ENCODE results near the gene ZFAND3.
"Not testable (repeated sequence)": the region's sequence is repeated elsewhere in the genome, so short reads cannot be mapped to it uniquely, and the experiment has no call there.

The ZFAND3 gene

GRCh38 chr6:37936906-37937305 is 117.4 kb downstream of the ZFAND3 start:
- DNase-seq (ENCODE audit: low read depth in 2 of 2): no peak

GRCh38 chr6:37938909-37939308 is 119.4 kb downstream of the ZFAND3 start:
- DNase-seq (ENCODE audit: low read depth in 2 of 2): no peak

- DNase-seq (ENCODE audit: low read depth in 2 of 2): no peak
Observed at GRCh38 chr6:37940074-37940847, 120.7 kb downstream of the ZFAND3 start.

- DNase-seq (ENCODE audit: low read depth in 2 of 2): no peak
Observed at GRCh38 chr6:37941871-37942270, 122.3 kb downstream of the ZFAND3 start.

GRCh38 chr6:37942606-37943376 is 123.3 kb downstream of the ZFAND3 start:
- DNase-seq (ENCODE audit: low read depth in 2 of 2): no peak

- DNase-seq (ENCODE audit: low read depth in 2 of 2): no peak
Observed at GRCh38 chr6:37943436-37944058, 124.0 kb downstream of the ZFAND3 start.

- no peak for DNase-seq (ENCODE audit: low read depth in 2 of 2)
Observed at GRCh38 chr6:37946057-37946456, 126.5 kb downstream of the ZFAND3 start.

GRCh38 chr6:37947468-37947867 is 127.9 kb downstream of the ZFAND3 start:
- DNase-seq (ENCODE audit: low read depth in 2 of 2): no peak

- DNase-seq (ENCODE audit: low read depth in 2 of 2): not testable (repeated sequence)
Observed at GRCh38 chr6:37948584-37948983, 129.1 kb downstream of the ZFAND3 start.

GRCh38 chr6:37952027-37952426 is 132.5 kb downstream of the ZFAND3 start:
- DNase-seq (ENCODE audit: low read depth in 2 of 2): no peak

- no peak for DNase-seq (ENCODE audit: low read depth in 2 of 2)
Observed at GRCh38 chr6:37954791-37955190, 135.3 kb downstream of the ZFAND3 start.

- no peak for DNase-seq (ENCODE audit: low read depth in 2 of 2)
Observed at GRCh38 chr6:37956711-37957275, 137.3 kb downstream of the ZFAND3 start.

GRCh38 chr6:37959061-37959460 is 139.5 kb downstream of the ZFAND3 start:
- DNase-seq (ENCODE audit: low read depth in 2 of 2): no peak

- DNase-seq (ENCODE audit: low read depth in 2 of 2): no peak
Observed at GRCh38 chr6:37960139-37960935, 140.8 kb downstream of the ZFAND3 start.

- DNase-seq (ENCODE audit: low read depth in 2 of 2): not testable (repeated sequence)
Observed at GRCh38 chr6:37962481-37963080, 143.1 kb downstream of the ZFAND3 start.

GRCh38 chr6:37965964-37966676 is 146.6 kb downstream of the ZFAND3 start:
- DNase-seq (ENCODE audit: low read depth in 2 of 2): no peak

GRCh38 chr6:37966801-37967200 is 147.3 kb downstream of the ZFAND3 start:
- DNase-seq (ENCODE audit: low read depth in 2 of 2): no peak

- DNase-seq (ENCODE audit: low read depth in 2 of 2): no peak
Observed at GRCh38 chr6:37967651-37968050, 148.1 kb downstream of the ZFAND3 start.

GRCh38 chr6:37971266-37971665 is 151.7 kb downstream of the ZFAND3 start:
- DNase-seq (ENCODE audit: low read depth in 2 of 2): no peak

GRCh38 chr6:37971711-37972390 is 152.3 kb downstream of the ZFAND3 start:
- no peak for DNase-seq (ENCODE audit: low read depth in 2 of 2)
